Calu3 (cell line): Measurements from ENCODE around the gene HRH3. TPM values are rescaled to one million over a fixed set of nuclear protein-coding genes. Genes with fewer than 3 reads are reported as not detected.

Source experiments
- BruUV-seq: library from RNA; stranded (reverse); fragments of 400-500 nt; replicated peaks from 2 replicates; lab custom pipeline; 2021; lab: Mats Ljungman, UMichigan
- CTCF ChIA-PET: fragments of 300-600 bp; sonication (Branson Sonifier 250); formaldehyde crosslinking; loops from one replicate; lab custom pipeline; 2022; ENCODE audit warnings: antibody characterized with exemption; lab: Charles Lee
- DNase-seq: peaks from one replicate; pipeline ENCODE4 v3.0.0; 2022
- H3K27ac Mint-ChIP-seq: one replicate; pipeline ENCODE4 v1.8.0; 2022; ENCODE audit warnings: mixed read lengths; ENCODE audit not compliant: unreplicated experiment
- H3K27me3 Mint-ChIP-seq: one replicate; pipeline ENCODE4 v1.8.0; 2022; ENCODE audit warnings: mixed read lengths; ENCODE audit not compliant: unreplicated experiment
- H3K36me3 Mint-ChIP-seq: one replicate; pipeline ENCODE4 v1.8.0; 2022; ENCODE audit warnings: mild to moderate bottlenecking, moderate library complexity, mixed read lengths; ENCODE audit not compliant: insufficient read depth, unreplicated experiment
- H3K4me1 Mint-ChIP-seq: one replicate; pipeline ENCODE4 v1.8.0; 2022; ENCODE audit warnings: mild to moderate bottlenecking, low read depth, mixed read lengths; ENCODE audit not compliant: unreplicated experiment
- H3K4me3 Mint-ChIP-seq: one replicate; pipeline ENCODE4 v1.8.0; 2022; ENCODE audit warnings: mild to moderate bottlenecking, low read depth, moderate library complexity, mixed read lengths; ENCODE audit not compliant: unreplicated experiment
- H3K9me3 Mint-ChIP-seq: one replicate; pipeline ENCODE4 v1.8.0; 2022; ENCODE audit warnings: low read depth, mixed read lengths; ENCODE audit not compliant: unreplicated experiment
- CTCF ChIP-seq: fragments of 200-600 bp; IDR thresholded peaks from one replicate; pipeline ENCODE4 v1.8.0; 2022; ENCODE audit warnings: antibody characterized with exemption; ENCODE audit not compliant: unreplicated experiment
- intact Hi-C: fragments of 100-400 bp; cut with micrococcal nuclease; formaldehyde crosslinking; loops from one replicate; pipeline ENCODE4 v1.10.0; 2022; ENCODE audit not compliant: unreplicated experiment
- total RNA-seq: library from RNA; stranded (reverse); gene quantifications from 2 replicates; pipeline ENCODE4 v1.2.3, GENCODE V29; 2022

Gene HRH3
- total RNA-seq, 1 experiment from 2014 or later = not detected

GRCh38 chr20:62198496-62198895, 21.6 kb downstream of the HRH3 start:
- Mint-ChIP-seq H3K27me3 (no peaks in the 10 kb centered on the region), H3K4me3 (no peak overlapping the region), H3K9me3 (no peaks in the 10 kb centered on the region), H3K27ac (no peak overlapping the region), H3K4me1 (no peaks in the 10 kb centered on the region), H3K36me3 (peaks cover 86% of the 10 kb centered on the region)
- no peak for DNase-seq
- intact Hi-C loops = no loop called here
- CTCF ChIA-PET = no interaction called here
- BruUV-seq = no TSS peak
- TF ChIP-seq CTCF = no peak

GRCh38 chr20:62197801-62198200, 22.3 kb downstream of the HRH3 start:
- CTCF ChIA-PET = no interaction called here
- no TSS peak for BruUV-seq
- Mint-ChIP-seq H3K27ac (no peak overlapping the region), H3K4me3 (no peak overlapping the region), H3K4me1 (no peaks in the 10 kb centered on the region), H3K27me3 (no peaks in the 10 kb centered on the region), H3K36me3 (peaks cover 88% of the 10 kb centered on the region), H3K9me3 (no peaks in the 10 kb centered on the region)
- intact Hi-C loops = no loop called here
- no peak for DNase-seq
- no peak for TF ChIP-seq CTCF

- Mint-ChIP-seq H3K27ac (no peak overlapping the region), H3K36me3 (peaks cover 84% of the 10 kb centered on the region), H3K4me1 (no peaks in the 10 kb centered on the region), H3K4me3 (no peak overlapping the region), H3K9me3 (no peaks in the 10 kb centered on the region), H3K27me3 (no peaks in the 10 kb centered on the region)
- no peak for DNase-seq
- TF ChIP-seq CTCF = no peak
- intact Hi-C loops = no loop called here
- CTCF ChIA-PET = no interaction called here
- no TSS peak for BruUV-seq
These were observed 22.8 kb downstream of the HRH3 start for GRCh38 chr20:62197311-62197710.

- peaks cover 77% of the 10 kb centered on the region for H3K36me3 Mint-ChIP-seq
These were observed 23.8 kb downstream of the HRH3 start for GRCh38 chr20:62196286-62196685.

More at GRCh38 chr20:62196286-62196685, 23.8 kb downstream of the HRH3 start:
- no peak for DNase-seq
- Mint-ChIP-seq H3K27me3 (no peaks in the 10 kb centered on the region), H3K27ac (no peak overlapping the region), H3K4me1 (no peaks in the 10 kb centered on the region), H3K4me3 (no peak overlapping the region), H3K9me3 (no peaks in the 10 kb centered on the region)
- intact Hi-C loops = no loop called here
- CTCF ChIA-PET = interaction anchor here (0.6 kb wide), 1 partner anchor 168 kb away, joined by 4 read pairs; no protein-coding TSS in a partner anchor
- no peak for TF ChIP-seq CTCF
- no TSS peak for BruUV-seq
